ENCODE results near the gene KRT85. TPM values are rescaled to one million over a fixed set of nuclear protein-coding genes. Genes with fewer than 3 reads are reported as not detected.

Gene KRT85
- total and polyA plus RNA-seq, 2 of the 4 experiments (the other 2 are of a cell fraction): not detected

DNA sequence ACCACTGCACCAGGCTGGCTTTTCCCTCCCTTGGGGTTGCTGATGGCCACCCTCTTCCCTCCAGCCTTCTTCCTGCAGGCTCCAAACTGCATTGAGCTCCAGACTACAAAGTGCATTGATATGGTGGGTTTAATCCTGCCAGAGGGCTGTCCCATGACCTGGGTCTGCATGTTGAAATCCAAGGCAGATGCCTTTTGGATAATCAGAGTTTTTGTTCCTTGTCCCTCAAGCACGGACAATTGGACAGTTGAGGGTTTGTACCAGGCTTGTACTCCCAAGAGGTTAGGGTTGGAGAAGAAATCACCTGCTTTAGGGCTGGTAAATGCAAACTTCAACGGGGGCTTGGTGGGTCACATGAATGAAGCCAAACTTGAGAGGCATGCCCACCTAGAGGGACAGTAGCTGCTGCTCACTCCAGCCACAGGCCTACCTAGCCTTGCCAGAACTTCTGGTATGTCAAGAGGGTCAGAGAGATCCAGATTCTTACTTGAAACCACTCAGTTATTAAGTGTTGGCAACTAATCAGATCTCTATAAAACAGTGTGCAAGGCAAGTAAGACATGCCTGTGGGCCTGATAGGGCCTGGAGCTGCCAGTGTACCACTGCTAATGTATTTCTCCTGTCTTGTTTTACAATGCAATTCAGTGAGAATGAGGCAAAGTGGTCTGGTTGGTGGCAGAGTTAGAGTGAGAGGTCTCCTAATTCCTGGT, 24.3 kb downstream of the KRT85 start:
- POLR2A ChIA-PET (ENCODE audit: unreplicated experiment): no interaction called here

More for the DNA sequence above, 24.3 kb downstream of the KRT85 start:
- H3K9me3 ChIP-seq (ENCODE audit: control insufficient read depth, insufficient read depth, low read length): peaks cover 6% of the 10 kb centered on the region
- no peak overlapping the region for H3K23ac ChIP-seq (ENCODE audit: low read depth, low read length)
- H3K18ac ChIP-seq (ENCODE audit: low read depth, low read length): no peak overlapping the region
- CTCF ChIA-PET: no interaction called here
- H4K91ac ChIP-seq (ENCODE audit: insufficient read depth, low read depth, low read length): no peak overlapping the region
- H2BK5ac ChIP-seq (ENCODE audit: low read depth, low read length, poor library complexity, severe bottlenecking): no peak overlapping the region
- no peak for ATAC-seq (ENCODE audit: low read depth)
- no peak overlapping the region for H3K27ac ChIP-seq (ENCODE audit: insufficient read depth, low read length)
- no peak overlapping the region for H3K14ac ChIP-seq (replicated peaks; ENCODE audit: low read depth, low read length)
- no peak overlapping the region for H2AFZ ChIP-seq (replicated peaks; ENCODE audit: low read length, poor library complexity)
- H4K20me1 ChIP-seq (ENCODE audit: insufficient read depth, low read length): no peaks in the 10 kb centered on the region
- no peak for DNase-seq
- H3K4me3 ChIP-seq (ENCODE audit: insufficient read depth, low read depth, low read length): no peak overlapping the region
- no peak for TF ChIP-seq RFX5 (IDR thresholded peaks at IDR 0.05; ENCODE audit: low read depth, low read length)
- TF ChIP-seq USF2 (IDR thresholded peaks at IDR 0.05; ENCODE audit: low read depth, low read length): no peak
- TF ChIP-seq FOS (IDR thresholded peaks at IDR 0.05; ENCODE audit: low read depth, low read length): no peak
- TF ChIP-seq RCOR1 (IDR thresholded peaks at IDR 0.05; ENCODE audit: insufficient replicate concordance, low read length): no peak
- TF ChIP-seq CHD1 (IDR thresholded peaks at IDR 0.05; ENCODE audit: low read depth, low read length): no peak
- TF ChIP-seq CEBPB (IDR thresholded peaks at IDR 0.05; ENCODE audit: low read depth, low read length): no peak
- TF ChIP-seq RAD21 (IDR thresholded peaks at IDR 0.05; ENCODE audit: low read length): no peak
- no peak for TF ChIP-seq ELK1 (IDR thresholded peaks at IDR 0.05; ENCODE audit: borderline replicate concordance, low read depth, low read length)
- no peak for TF ChIP-seq POLR2A (IDR thresholded peaks at IDR 0.05; ENCODE audit: low read depth, low read length)
- no peak for TF ChIP-seq MAZ (IDR thresholded peaks at IDR 0.05; ENCODE audit: borderline replicate concordance, low read depth, low read length)
- TF ChIP-seq MAFK (IDR thresholded peaks at IDR 0.05; ENCODE audit: low read depth, low read length): no peak
- H2AK9ac ChIP-seq (replicated peaks; ENCODE audit: low read depth, low read length, poor library complexity): no peak overlapping the region
- H3K56ac ChIP-seq (ENCODE audit: extremely low read depth, insufficient read depth, low read length): no peak overlapping the region
- intact Hi-C loops (cut with micrococcal nuclease) (no loop called here), in situ Hi-C loops (cut with MboI; ENCODE audit: low sequenced_read_pairs) (no loop called here), dilution Hi-C loops (cut with HindIII; ENCODE audit: low sequenced_read_pairs, unreplicated experiment) (no loop called here)
- no CpG with 5 or more reads among the region's 2 CpGs for whole genome bisulfite sequencing, 2 experiments (ENCODE audit: extremely low coverage in 2 of 2, insufficient read length in 1 of 2)
- no peaks in the 10 kb centered on the region for H3K36me3 ChIP-seq (ENCODE audit: control insufficient read depth, insufficient read depth, low read length)
- H3K4me2 ChIP-seq (ENCODE audit: low read depth, low read length): no peak overlapping the region
- no peak overlapping the region for H2BK20ac ChIP-seq (ENCODE audit: low read depth, low read length)
- no peak overlapping the region for H4K5ac ChIP-seq (ENCODE audit: low read depth, low read length)
- H3K79me1 ChIP-seq (ENCODE audit: low read depth in 1 of 2, low read length in 2 of 2): no peaks in the 10 kb centered on the region
- H3K9me1 ChIP-seq (ENCODE audit: insufficient read depth, low read length): no peaks in the 10 kb centered on the region
- no peak overlapping the region for H4K8ac ChIP-seq (ENCODE audit: low read depth in 2 of 2, low read length in 2 of 2)
- H3K4me1 ChIP-seq (ENCODE audit: control insufficient read depth, insufficient read depth, low read length): no peaks in the 10 kb centered on the region
- peaks cover 67% of the 10 kb centered on the region for H3K27me3 ChIP-seq (ENCODE audit: control insufficient read depth, insufficient read depth, low read length)
- no peak overlapping the region for H2BK120ac ChIP-seq (ENCODE audit: low read depth, low read length)
- no TSS peak for BruUV-seq (replicated peaks)
- H3K4ac ChIP-seq (ENCODE audit: low read depth, low read length): no peak overlapping the region
- H3K9ac ChIP-seq (ENCODE audit: low read depth, low read length): no peak overlapping the region
- H2BK15ac ChIP-seq (ENCODE audit: low read depth, low read length): no peak overlapping the region
- no peak overlapping the region for H2AK5ac ChIP-seq (ENCODE audit: low read depth, low read length)
